ENCODE measurements around the gene HARS2.

- TF ChIP-seq POLR2A (IDR thresholded peaks at IDR 0.05): no peak
- TF ChIP-seq CTCF (IDR thresholded peaks at IDR 0.05): peak in 3 of 4 experiments; percentile 26 to 39 (median 36)
Measured at GRCh38 chr5:140734354-140734753, 43.1 kb downstream of the HARS2 start.
